SK-N-SH treated with all-trans-retinoic acid at 6 μM for 48 hours (cell line): ENCODE results near the gene KRTAP10-4.

Experiments used
- ATAC-seq: fragments of 200-7000 bp; cut with Tn5 transposase; 3 replicates; pipeline ENCODE4 v1.9.1; 2020; ENCODE audit warnings: mild to moderate bottlenecking, moderate library complexity
- BACH2 ChIP-seq: fragments of 250-450 bp; sonication (Bioruptor Pico); IDR thresholded peaks from 2 replicates; pipeline ENCODE4 v1.9.0; 2021; ENCODE audit warnings: mild to moderate bottlenecking, borderline replicate concordance
- CREB5 ChIP-seq: fragments of 250-450 bp; sonication (Bioruptor Pico); IDR thresholded peaks from 2 replicates; pipeline ENCODE4 v1.5.1; 2020; ENCODE audit warnings: low read depth, mild to moderate bottlenecking, moderate library complexity
- CSDC2 ChIP-seq: fragments of 250-450 bp; sonication (Bioruptor Pico); IDR thresholded peaks from 2 replicates; pipeline ENCODE4 v1.5.0; 2020; ENCODE audit warnings: mild to moderate bottlenecking, moderate library complexity
- CSRNP3 ChIP-seq: fragments of 250-450 bp; sonication (Bioruptor Pico); IDR thresholded peaks from 2 replicates; pipeline ENCODE4 v1.5.1; 2021; ENCODE audit warnings: mild to moderate bottlenecking, moderate library complexity
- ESRRG ChIP-seq: fragments of 250-450 bp; sonication (Bioruptor Pico); IDR thresholded peaks from 2 replicates; pipeline ENCODE4 v1.6.1; 2021; ENCODE audit warnings: mild to moderate bottlenecking
- GLIS3 ChIP-seq: fragments of 250-450 bp; sonication (Bioruptor Pico); IDR thresholded peaks from 2 replicates; pipeline ENCODE4 v1.5.0; 2020; ENCODE audit warnings: mild to moderate bottlenecking, moderate library complexity
- OSR1 ChIP-seq: fragments of 250-450 bp; sonication (Bioruptor Pico); IDR thresholded peaks from 2 replicates; pipeline ENCODE4 v1.8.0; 2022; ENCODE audit warnings: moderate library complexity, mild to moderate bottlenecking, inconsistent platforms
- PATZ1 ChIP-seq: fragments of 250-450 bp; sonication (Bioruptor Pico); IDR thresholded peaks from 2 replicates; pipeline ENCODE4 v1.8.0; 2020; ENCODE audit warnings: mild to moderate bottlenecking, moderate library complexity, borderline replicate concordance
- POU6F1 ChIP-seq: fragments of 250-450 bp; sonication (Bioruptor Pico); IDR thresholded peaks from 2 replicates; pipeline ENCODE4 v1.8.0; 2021; ENCODE audit warnings: low read depth, mild to moderate bottlenecking, moderate library complexity, borderline replicate concordance
- PPARA ChIP-seq: fragments of 250-450 bp; sonication (Bioruptor Pico); IDR thresholded peaks from 2 replicates; pipeline ENCODE4 v1.5.0; 2020; ENCODE audit warnings: mild to moderate bottlenecking, borderline replicate concordance
- RARB ChIP-seq: fragments of 250-450 bp; sonication (Bioruptor Pico); IDR thresholded peaks from 2 replicates; pipeline ENCODE4 v1.8.0; 2021; ENCODE audit warnings: mild to moderate bottlenecking, moderate library complexity
- SNAI2 ChIP-seq: fragments of 250-450 bp; sonication (Bioruptor Pico); IDR thresholded peaks from 2 replicates; pipeline ENCODE4 v1.5.0; 2020; ENCODE audit warnings: mild to moderate bottlenecking, moderate library complexity
- TCF4 ChIP-seq: fragments of 250-450 bp; sonication (Bioruptor Pico); IDR thresholded peaks from 2 replicates; pipeline ENCODE4 v1.8.0; 2021; ENCODE audit warnings: mild to moderate bottlenecking, moderate library complexity, borderline replicate concordance
- TOX ChIP-seq: fragments of 250-450 bp; sonication (Bioruptor Pico); IDR thresholded peaks from 2 replicates; pipeline ENCODE4 v1.8.0; 2021; ENCODE audit warnings: mild to moderate bottlenecking, moderate library complexity, borderline replicate concordance
- TSHZ2 ChIP-seq: fragments of 250-450 bp; sonication (Bioruptor Pico); IDR thresholded peaks from 2 replicates; pipeline ENCODE4 v1.5.0; 2020; ENCODE audit warnings: mild to moderate bottlenecking, moderate library complexity
- ZC3H10 ChIP-seq: fragments of 250-450 bp; sonication (Bioruptor Pico); IDR thresholded peaks from 2 replicates; pipeline ENCODE4 v1.5.1; 2021; ENCODE audit warnings: mild to moderate bottlenecking, moderate library complexity
- ZFP3 ChIP-seq: fragments of 250-450 bp; sonication (Bioruptor Pico); IDR thresholded peaks from 2 replicates; pipeline ENCODE4 v1.5.0; 2020; ENCODE audit warnings: mild to moderate bottlenecking, moderate library complexity
- ZFP30 ChIP-seq: fragments of 450-650 bp; formaldehyde crosslinking; IDR thresholded peaks from 2 replicates; pipeline ENCODE4 v1.5.0; 2022; ENCODE audit warnings: mild to moderate bottlenecking, moderate library complexity
- ZNF565 ChIP-seq: fragments of 450-650 bp; formaldehyde crosslinking; conservative IDR thresholded peaks from 2 replicates; pipeline ENCODE4 v1.5.0; 2020; ENCODE audit warnings: low read depth, mild to moderate bottlenecking, moderate library complexity
- ZNF70 ChIP-seq: fragments of 450-650 bp; formaldehyde crosslinking; IDR thresholded peaks from 2 replicates; pipeline ENCODE4 v1.5.0; 2020; ENCODE audit warnings: mild to moderate bottlenecking, moderate library complexity
- ZNF8 ChIP-seq: fragments of 450-650 bp; formaldehyde crosslinking; IDR thresholded peaks from 2 replicates; pipeline ENCODE4 v1.5.0; 2020; ENCODE audit warnings: mild to moderate bottlenecking, moderate library complexity

The KRTAP10-4 gene

GRCh38 chr21:44547656-44548331 is 25.7 kb upstream of the KRTAP10-4 start:
- TF ChIP-seq ZNF70 (CRISPR knock-in tag) (no peak), GLIS3 (CRISPR knock-in tag) (no peak), PATZ1 (no peak), SNAI2 (no peak), OSR1 (CRISPR knock-in tag) (no peak), RARB (CRISPR knock-in tag) (no peak), POU6F1 (CRISPR knock-in tag) (no peak), ZC3H10 (CRISPR knock-in tag) (no peak), BACH2 (CRISPR knock-in tag) (no peak), CSRNP3 (CRISPR knock-in tag) (no peak), ZNF8 (CRISPR knock-in tag) (no peak), CREB5 (CRISPR knock-in tag) (no peak), TCF4 (CRISPR knock-in tag) (no peak), CSDC2 (CRISPR knock-in tag) (no peak), ZFP3 (CRISPR knock-in tag) (no peak), TOX (CRISPR knock-in tag) (no peak), TSHZ2 (no peak), ZFP30 (CRISPR knock-in tag) (no peak), ZNF565 (CRISPR knock-in tag) (no peak), PPARA (no peak)
- TF ChIP-seq, all 23 proteins: peak for 0
- ATAC-seq: no peak

GRCh38 chr21:44548381-44548780 is 25.1 kb upstream of the KRTAP10-4 start:
- TF ChIP-seq ESRRG (CRISPR knock-in tag): no peak
- no peak for TF ChIP-seq ZNF565 (CRISPR knock-in tag)
- TF ChIP-seq PATZ1: no peak
- TF ChIP-seq, all 23 proteins: peak for 0
- ATAC-seq: no peak
